HCT116 (cell line): ENCODE results near the gene NRCAM. TPM values are rescaled to one million over a fixed set of nuclear protein-coding genes. Genes with fewer than 3 reads are reported as not detected.

Experiments
- ATAC-seq: fragments of 200-7000 bp; cut with Tn5 transposase; 2 replicates; pipeline ENCODE4 v1.9.1; 2020; ENCODE audit warnings: mild to moderate bottlenecking, moderate library complexity
- BruUV-seq: library from RNA; stranded (reverse); fragments of 400-500 nt; replicated peaks from 2 replicates; lab custom pipeline; 2021; lab: Mats Ljungman, UMichigan
- CTCF ChIA-PET: fragments of 300-600 bp; sonication (Branson Sonifier 250); formaldehyde crosslinking; loops from one replicate; lab custom pipeline; 2021; ENCODE audit warnings: antibody characterized with exemption; lab: Charles Lee
- POLR2A ChIA-PET: fragments of 300-600, 350-600 bp; sonication (Branson Sonifier 250); formaldehyde crosslinking; loops from one replicate; lab custom pipeline; 2021; ENCODE audit warnings: antibody characterized with exemption; lab: Charles Lee
- RAD21 ChIA-PET, 2 experiments: fragments of 300-600 bp; sonication (Branson Sonifier 250); formaldehyde crosslinking; loops; one replicate each; lab custom pipeline; 2023; ENCODE audit warnings: low total read pairs in 2 of 2; ENCODE audit not compliant: uncharacterized antibody in 2 of 2, unreplicated experiment in 2 of 2, low non-redundant PET in 1 of 2; lab: Charles Lee
- DNase-seq: peaks from one replicate; pipeline ENCODE4 v3.0.0-alpha.2; 2010; ENCODE audit warnings: low read depth, low spot score
- H2AFZ ChIP-seq: fragments of 200-600 bp; shearing (Covaris generic), sonication (generic); 2 replicates; pipeline ENCODE4 v1.6.1; 2017; ENCODE audit warnings: low read depth, mixed run types, mixed read lengths, antibody characterized with exemption, low read length; ENCODE audit not compliant: poor library complexity, severe bottlenecking
- H3K27ac ChIP-seq: 2 replicates; pipeline ENCODE4 v1.5.1; 2012; ENCODE audit warnings: low read depth, low read length
- H3K27me3 ChIP-seq: fragments of 200-600 bp; sonication (generic); 2 replicates; pipeline ENCODE4 v1.6.1; 2016; ENCODE audit warnings: mixed run types, low read length, mixed read lengths; ENCODE audit not compliant: insufficient read depth
- H3K36me3 ChIP-seq, 2 experiments: fragments of 200-500 bp in 1 of 2; fragments of 200-600 bp in 1 of 2; sonication (Bioruptor generic) in 1 of 2; sonication (generic) in 1 of 2; 2 replicates each; pipeline versions ENCODE4 v1.5.1 to v1.6.1; 2014 to 2016; ENCODE audit warnings: low read length in 2 of 2, inconsistent platforms in 1 of 2, mixed read lengths in 1 of 2, mixed run types in 1 of 2; ENCODE audit not compliant: insufficient read depth in 2 of 2, control insufficient read depth in 1 of 2
- H3K4me1 ChIP-seq, 2 experiments: fragments of 200-600 bp in 1 of 2; sonication (generic) in 1 of 2; 2 replicates each; pipeline versions ENCODE4 v1.5.1 to v1.6.1; 2012 to 2017; ENCODE audit warnings: low read length in 2 of 2, inconsistent platforms in 1 of 2, mild to moderate bottlenecking in 1 of 2, mixed read lengths in 1 of 2, mixed run types in 1 of 2, moderate library complexity in 1 of 2; ENCODE audit not compliant: insufficient read depth in 2 of 2, control insufficient read depth in 1 of 2
- H3K4me2 ChIP-seq: fragments of 200-600 bp; sonication (generic); 2 replicates; pipeline ENCODE4 v1.6.1; 2017; ENCODE audit warnings: mixed run types, low read length, mixed read lengths
- H3K4me3 ChIP-seq, 2 experiments: fragments of 200-600 bp in 1 of 2; sonication (generic) in 1 of 2; replicated peaks in 1 of 2; 2 replicates each; pipeline ENCODE4 v1.5.1; 2011 to 2016; ENCODE audit warnings: low read length in 2 of 2, control low read depth in 1 of 2, low read depth in 1 of 2, mild to moderate bottlenecking in 1 of 2, mixed read lengths in 1 of 2, mixed run types in 1 of 2
- H3K79me2 ChIP-seq: fragments of 200-600 bp; sonication (generic); 2 replicates; pipeline ENCODE4 v1.6.1; 2017; ENCODE audit warnings: mild to moderate bottlenecking, mixed run types, low read length, moderate library complexity, mixed read lengths; ENCODE audit not compliant: insufficient read depth
- H3K9ac ChIP-seq: fragments of 200-600 bp; sonication (generic); 2 replicates; pipeline ENCODE4 v1.6.1; 2016; ENCODE audit warnings: low read length, mixed read lengths
- H3K9me2 ChIP-seq: fragments of 200-600 bp; sonication (generic), shearing (Covaris generic); 2 replicates; pipeline ENCODE4 v1.6.1; 2017; ENCODE audit warnings: mixed run types, mild to moderate bottlenecking, moderate library complexity; ENCODE audit not compliant: insufficient read depth
- H3K9me3 ChIP-seq, 2 experiments: fragments of 200-500 bp in 1 of 2; fragments of 200-600 bp in 1 of 2; sonication (Bioruptor generic) in 1 of 2; sonication (generic) in 1 of 2; 2 replicates each; pipeline ENCODE4 v1.6.1; 2014 to 2017; ENCODE audit warnings: low read length in 2 of 2, mixed read lengths in 2 of 2, inconsistent platforms in 1 of 2, low read depth in 1 of 2, mild to moderate bottlenecking in 1 of 2, mixed run types in 1 of 2, moderate library complexity in 1 of 2; ENCODE audit not compliant: control insufficient read depth in 1 of 2, insufficient read depth in 1 of 2
- H4K20me1 ChIP-seq: fragments of 200-600 bp; sonication (generic), shearing (Covaris generic); 2 replicates; pipeline ENCODE4 v1.6.1; 2017; ENCODE audit warnings: mixed run types, mild to moderate bottlenecking, moderate library complexity; ENCODE audit not compliant: insufficient read depth
- CBX3 ChIP-seq: IDR thresholded peaks from 2 replicates; pipeline ENCODE4 v1.6.1; 2012; ENCODE audit warnings: low read depth
- CEBPB ChIP-seq: IDR thresholded peaks from 2 replicates; pipeline ENCODE4 v1.6.1; 2012; ENCODE audit warnings: low read depth
- EGR1 ChIP-seq: IDR thresholded peaks from 2 replicates; pipeline ENCODE4 v1.6.1; 2012; ENCODE audit warnings: low read depth
- ELF1 ChIP-seq: IDR thresholded peaks from 2 replicates; pipeline ENCODE4 v1.6.1; 2012; ENCODE audit warnings: low read depth, borderline replicate concordance
- SIN3A ChIP-seq: IDR thresholded peaks from 2 replicates; pipeline ENCODE4 v1.6.1; 2012; ENCODE audit warnings: low read depth
- ZFX ChIP-seq: fragments of 450-650 bp; IDR thresholded peaks from 2 replicates; pipeline ENCODE4 v1.6.1; 2017
- ZNF274 ChIP-seq: fragments of 200-500 bp; sonication (Bioruptor generic); IDR thresholded peaks from 2 replicates; pipeline ENCODE4 v1.6.1; 2014; ENCODE audit warnings: mild to moderate bottlenecking, low read depth, low read length, inconsistent platforms
- intact Hi-C: fragments of 100-400 bp; cut with micrococcal nuclease; formaldehyde crosslinking; loops from 2 replicates; pipeline ENCODE4 v1.10.0; 2022
- total RNA-seq: library from RNA; stranded (reverse); gene quantifications from one replicate; pipeline ENCODE4 v1.2.1, GENCODE V29; 2021; ENCODE audit not compliant: unreplicated experiment
- TF ChIP-seq, protein P1 (sequence below), 3 experiments: fragments of 200-600 bp in 1 of 3; sonication (generic) in 1 of 3; IDR thresholded peaks in 2 of 3; conservative IDR thresholded peaks in 1 of 3; 2 replicates each; pipeline ENCODE4 v1.5.1; 2012 to 2017; ENCODE audit warnings: low read depth in 2 of 3, low read length in 2 of 3, antibody characterized with exemption in 1 of 3, borderline replicate concordance in 1 of 3, control low read depth in 1 of 3, mild to moderate bottlenecking in 1 of 3, mixed read lengths in 1 of 3, mixed run types in 1 of 3, moderate library complexity in 1 of 3; ENCODE audit not compliant: insufficient read depth in 1 of 3
- TF ChIP-seq, protein P2 (sequence below): IDR thresholded peaks from 2 replicates; pipeline ENCODE4 v1.6.1; 2011; ENCODE audit warnings: mild to moderate bottlenecking, low read length, moderate library complexity; ENCODE audit not compliant: insufficient replicate concordance; ENCODE audit errors: extremely low read depth

NRCAM gene
- total RNA-seq, 1 experiment from 2014 or later: 0.15 TPM

DNA sequence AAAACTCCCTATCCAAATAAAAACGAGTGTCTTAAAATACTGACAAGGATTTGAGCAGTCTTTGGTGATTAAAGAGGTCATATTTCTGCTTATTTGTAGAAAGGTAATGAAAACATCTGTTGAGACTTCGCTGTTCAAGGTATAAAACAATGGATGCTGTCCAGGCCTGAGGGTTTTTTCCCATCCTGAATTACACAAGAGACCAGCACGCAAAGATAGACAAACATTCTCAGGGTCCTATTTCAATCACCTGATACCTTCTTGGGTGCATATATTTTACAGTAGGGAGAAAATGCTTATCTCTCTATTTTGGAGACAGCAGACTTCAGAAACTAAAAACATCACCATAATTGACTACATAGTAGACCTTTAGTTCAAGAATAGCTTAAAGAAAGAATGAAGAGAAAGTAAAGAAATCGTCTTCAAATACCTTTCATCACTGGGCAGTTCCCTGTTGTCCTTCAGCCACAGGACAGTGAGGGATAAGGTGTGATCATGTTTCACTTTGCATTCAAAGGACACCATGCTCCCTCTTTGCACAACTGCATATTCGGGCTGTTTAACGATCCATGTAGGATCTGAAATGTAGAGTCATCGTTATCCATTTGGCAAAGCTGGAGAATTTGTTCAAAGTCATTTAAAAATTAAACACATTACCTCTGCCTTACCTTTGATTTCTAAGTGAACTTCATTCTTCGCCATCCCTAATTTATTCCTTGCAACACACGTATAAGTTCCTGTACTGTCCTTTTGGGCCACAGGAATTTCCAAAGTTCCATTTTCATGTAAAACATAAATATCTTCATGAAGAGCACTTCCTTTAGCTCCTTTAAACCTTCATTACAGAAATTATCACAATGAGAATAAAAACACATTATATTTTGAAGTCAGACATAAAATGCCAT is 262.4 kb downstream of the NRCAM start:
- H2AFZ ChIP-seq: no peak overlapping the region
- H3K9me3 ChIP-seq: no peaks in the 10 kb centered on the region
- BruUV-seq: no TSS peak
- no peak overlapping the region for H3K4me2 ChIP-seq
- CTCF ChIA-PET: no interaction called here
- H3K79me2 ChIP-seq: no peaks in the 10 kb centered on the region
- DNase-seq (no peak), ATAC-seq (no peak)
- intact Hi-C loops: no loop called here
- H3K9me2 ChIP-seq: no peaks in the 10 kb centered on the region
- POLR2A ChIA-PET: no interaction called here
- no peak overlapping the region for H3K4me3 ChIP-seq
- no peaks in the 10 kb centered on the region for H4K20me1 ChIP-seq
- no peak overlapping the region for H3K9ac ChIP-seq
- RAD21 ChIA-PET: no interaction called here
- TF ChIP-seq, protein P1, sequence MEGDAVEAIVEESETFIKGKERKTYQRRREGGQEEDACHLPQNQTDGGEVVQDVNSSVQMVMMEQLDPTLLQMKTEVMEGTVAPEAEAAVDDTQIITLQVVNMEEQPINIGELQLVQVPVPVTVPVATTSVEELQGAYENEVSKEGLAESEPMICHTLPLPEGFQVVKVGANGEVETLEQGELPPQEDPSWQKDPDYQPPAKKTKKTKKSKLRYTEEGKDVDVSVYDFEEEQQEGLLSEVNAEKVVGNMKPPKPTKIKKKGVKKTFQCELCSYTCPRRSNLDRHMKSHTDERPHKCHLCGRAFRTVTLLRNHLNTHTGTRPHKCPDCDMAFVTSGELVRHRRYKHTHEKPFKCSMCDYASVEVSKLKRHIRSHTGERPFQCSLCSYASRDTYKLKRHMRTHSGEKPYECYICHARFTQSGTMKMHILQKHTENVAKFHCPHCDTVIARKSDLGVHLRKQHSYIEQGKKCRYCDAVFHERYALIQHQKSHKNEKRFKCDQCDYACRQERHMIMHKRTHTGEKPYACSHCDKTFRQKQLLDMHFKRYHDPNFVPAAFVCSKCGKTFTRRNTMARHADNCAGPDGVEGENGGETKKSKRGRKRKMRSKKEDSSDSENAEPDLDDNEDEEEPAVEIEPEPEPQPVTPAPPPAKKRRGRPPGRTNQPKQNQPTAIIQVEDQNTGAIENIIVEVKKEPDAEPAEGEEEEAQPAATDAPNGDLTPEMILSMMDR (IDR thresholded peaks at IDR 0.05 in 2 of 3, conservative IDR thresholded peaks at IDR 0.05 in 1 of 3; ENCODE audit: borderline replicate concordance in 1 of 3, insufficient read depth in 1 of 3, low read depth in 2 of 3, low read length in 2 of 3): no peak
- TF ChIP-seq EGR1 (no peak), CEBPB (no peak), SIN3A (no peak), ELF1 (no peak), ZNF274 (no peak), CBX3 (no peak), ZFX (no peak)
- TF ChIP-seq, protein P2, sequence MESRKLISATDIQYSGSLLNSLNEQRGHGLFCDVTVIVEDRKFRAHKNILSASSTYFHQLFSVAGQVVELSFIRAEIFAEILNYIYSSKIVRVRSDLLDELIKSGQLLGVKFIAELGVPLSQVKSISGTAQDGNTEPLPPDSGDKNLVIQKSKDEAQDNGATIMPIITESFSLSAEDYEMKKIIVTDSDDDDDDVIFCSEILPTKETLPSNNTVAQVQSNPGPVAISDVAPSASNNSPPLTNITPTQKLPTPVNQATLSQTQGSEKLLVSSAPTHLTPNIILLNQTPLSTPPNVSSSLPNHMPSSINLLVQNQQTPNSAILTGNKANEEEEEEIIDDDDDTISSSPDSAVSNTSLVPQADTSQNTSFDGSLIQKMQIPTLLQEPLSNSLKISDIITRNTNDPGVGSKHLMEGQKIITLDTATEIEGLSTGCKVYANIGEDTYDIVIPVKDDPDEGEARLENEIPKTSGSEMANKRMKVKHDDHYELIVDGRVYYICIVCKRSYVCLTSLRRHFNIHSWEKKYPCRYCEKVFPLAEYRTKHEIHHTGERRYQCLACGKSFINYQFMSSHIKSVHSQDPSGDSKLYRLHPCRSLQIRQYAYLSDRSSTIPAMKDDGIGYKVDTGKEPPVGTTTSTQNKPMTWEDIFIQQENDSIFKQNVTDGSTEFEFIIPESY: no peak
- TF ChIP-seq, all 23 proteins: peak for 0
- Histone ChIP-seq H3K4me1 (peaks cover 0 to 3% of the 10 kb centered on the region in 2 experiments; a peak in 1 of 4 replicates), H3K27ac (no peak overlapping the region), H3K36me3 (no peaks in the 10 kb centered on the region), H3K27me3 (no peaks in the 10 kb centered on the region)
